GM04503 (cell line): ENCODE data around the gene DIDO1.

Source experiments
- DNase-seq: peaks from one replicate; pipeline ENCODE4 v3.0.0-alpha.2; 2012; ENCODE audit warnings: low read depth

DIDO1 gene

DNA sequence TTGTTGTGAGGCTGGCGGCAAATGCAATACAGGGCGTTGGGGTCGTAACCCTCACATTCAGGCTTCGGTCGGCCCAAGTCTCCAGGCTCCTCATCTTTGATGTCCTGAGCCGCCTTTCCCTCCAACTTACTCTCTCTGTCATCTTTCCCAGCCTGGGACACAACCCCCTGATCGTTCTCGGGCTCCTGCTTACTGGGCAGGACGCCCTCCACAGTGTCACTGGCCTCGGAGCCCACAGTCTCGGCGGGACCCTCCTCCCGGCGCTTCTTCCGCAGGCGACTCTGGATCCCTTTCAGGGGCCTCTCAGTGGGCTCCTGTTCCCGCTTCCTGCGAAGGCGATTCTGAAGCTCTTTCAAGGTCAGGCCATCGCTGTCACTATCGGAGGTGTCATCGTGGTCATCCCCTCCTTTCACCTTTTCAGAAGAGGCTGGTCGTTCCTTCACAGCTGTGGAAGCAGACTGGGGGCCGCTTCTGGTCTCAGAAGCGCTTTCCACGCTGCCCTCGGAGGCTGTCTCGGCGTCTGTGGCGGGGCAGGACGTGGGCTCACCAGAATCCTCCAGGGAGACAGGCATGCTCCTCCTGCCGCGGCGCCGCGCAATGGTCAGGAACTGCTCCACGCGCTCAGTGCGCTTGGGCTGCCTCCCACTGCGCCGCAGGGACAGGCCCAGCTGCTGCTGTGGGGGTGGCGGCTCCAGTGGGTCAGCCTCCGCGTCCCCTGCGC, 15.4 kb downstream of the DIDO1 start:
- DNase-seq: no peak

DNA sequence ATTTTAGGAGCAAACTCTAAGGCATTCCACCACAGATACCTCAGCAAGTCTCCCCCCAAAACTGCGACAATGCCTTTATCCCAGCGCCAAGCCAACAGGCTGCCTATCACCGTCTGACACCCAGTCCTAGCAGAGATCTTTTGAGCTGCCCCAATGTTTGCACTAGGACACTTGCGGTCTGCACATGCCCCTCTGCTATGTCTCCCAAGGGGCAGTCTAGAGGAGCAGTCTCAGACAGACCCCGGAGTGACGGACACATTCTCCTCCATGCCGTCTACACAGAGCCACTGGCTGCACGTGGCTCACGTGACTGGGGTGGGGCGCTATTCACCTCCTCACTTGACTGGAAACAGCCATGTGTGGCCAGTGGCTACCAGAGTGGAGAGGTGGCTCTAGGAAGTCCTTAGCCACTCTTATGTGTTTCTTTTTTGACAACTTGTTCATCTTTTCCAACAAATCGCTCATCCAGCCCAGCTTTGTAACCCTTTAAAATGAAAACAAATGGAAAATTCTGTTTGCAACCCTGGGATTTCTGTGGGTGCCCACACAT, 16.0 kb downstream of the DIDO1 start:
- no peak for DNase-seq

DNA sequence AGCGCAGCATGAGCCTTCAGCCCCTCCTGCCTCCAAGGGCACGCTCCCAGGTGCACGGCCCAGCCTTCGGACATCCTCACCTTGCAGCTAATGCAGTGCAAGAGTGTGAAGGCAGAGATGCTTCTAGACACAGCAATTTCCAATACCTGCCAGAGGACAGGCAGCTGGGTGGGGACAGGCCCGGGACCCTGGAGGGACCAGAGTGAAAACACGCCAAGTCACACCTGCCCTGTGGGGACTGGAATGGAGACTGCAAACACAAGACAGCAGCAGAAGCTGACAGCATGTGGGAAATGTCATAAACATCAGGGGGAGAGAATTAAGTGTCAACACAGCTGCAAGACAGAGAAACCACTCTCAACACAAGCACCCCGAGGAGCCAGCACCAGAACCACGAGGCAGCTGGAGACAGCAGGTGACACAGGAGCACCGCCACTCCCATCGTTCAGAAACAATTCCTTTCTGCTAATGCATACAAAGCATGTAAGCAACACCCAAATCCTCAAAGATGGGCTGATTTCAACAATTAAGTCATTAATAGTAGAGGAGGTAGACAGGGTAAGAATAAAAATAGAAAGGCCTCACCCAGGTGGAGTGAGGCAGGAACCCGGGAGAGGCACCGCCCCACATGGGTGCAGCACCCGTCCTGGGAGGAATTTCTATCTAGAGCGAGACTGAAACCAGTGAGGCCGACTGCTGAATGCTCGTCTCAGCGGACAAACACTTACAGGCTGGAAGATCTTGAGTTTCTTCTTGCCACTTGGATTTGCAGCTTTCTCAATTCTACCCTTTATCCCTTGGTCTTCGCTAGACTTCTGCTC, 17.1 kb downstream of the DIDO1 start:
- no peak for DNase-seq

DNA sequence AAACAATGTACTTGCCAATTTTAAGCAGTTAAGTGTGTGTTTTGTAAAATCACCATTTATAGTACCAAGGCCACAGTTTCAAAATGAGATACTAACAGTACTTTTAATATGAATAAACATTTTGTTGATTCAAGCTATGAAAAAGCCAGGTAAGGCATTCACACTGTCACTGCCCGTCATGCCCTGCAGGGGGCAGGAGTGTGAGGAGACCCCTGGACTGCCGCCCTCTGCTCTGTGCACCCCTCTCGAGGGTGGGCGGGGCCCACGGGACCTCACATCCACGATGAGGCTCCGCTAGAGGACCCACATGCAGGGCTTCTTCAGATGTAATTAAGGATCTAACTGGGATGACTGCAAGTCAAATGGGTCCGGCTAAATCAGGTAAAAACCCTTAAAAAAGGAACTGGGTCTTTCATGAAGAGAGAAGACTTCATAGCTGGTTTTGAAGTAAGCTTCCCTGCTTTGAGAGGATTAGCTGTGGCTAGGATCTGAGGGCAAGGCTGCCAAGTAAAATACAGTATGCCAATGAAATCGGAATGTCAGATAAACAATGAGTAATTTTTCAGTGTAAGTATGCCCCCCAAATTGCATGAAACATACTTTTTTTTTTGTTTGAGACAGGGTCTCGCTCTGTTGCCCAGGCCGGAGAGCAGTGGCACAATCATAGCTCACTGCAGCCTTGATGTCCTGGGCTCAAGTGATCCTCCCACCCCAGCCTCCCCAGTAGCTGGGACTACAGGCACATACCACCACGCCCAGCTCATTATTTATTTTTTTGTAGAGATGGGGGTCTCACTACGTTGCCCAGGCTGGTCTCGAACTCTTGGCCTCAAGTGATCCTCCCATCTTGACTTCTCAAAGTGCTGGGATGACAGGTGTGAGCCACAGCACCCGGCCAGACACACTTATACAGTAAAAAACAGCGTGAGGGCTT, 18.7 kb downstream of the DIDO1 start:
- no peak for DNase-seq

DNA sequence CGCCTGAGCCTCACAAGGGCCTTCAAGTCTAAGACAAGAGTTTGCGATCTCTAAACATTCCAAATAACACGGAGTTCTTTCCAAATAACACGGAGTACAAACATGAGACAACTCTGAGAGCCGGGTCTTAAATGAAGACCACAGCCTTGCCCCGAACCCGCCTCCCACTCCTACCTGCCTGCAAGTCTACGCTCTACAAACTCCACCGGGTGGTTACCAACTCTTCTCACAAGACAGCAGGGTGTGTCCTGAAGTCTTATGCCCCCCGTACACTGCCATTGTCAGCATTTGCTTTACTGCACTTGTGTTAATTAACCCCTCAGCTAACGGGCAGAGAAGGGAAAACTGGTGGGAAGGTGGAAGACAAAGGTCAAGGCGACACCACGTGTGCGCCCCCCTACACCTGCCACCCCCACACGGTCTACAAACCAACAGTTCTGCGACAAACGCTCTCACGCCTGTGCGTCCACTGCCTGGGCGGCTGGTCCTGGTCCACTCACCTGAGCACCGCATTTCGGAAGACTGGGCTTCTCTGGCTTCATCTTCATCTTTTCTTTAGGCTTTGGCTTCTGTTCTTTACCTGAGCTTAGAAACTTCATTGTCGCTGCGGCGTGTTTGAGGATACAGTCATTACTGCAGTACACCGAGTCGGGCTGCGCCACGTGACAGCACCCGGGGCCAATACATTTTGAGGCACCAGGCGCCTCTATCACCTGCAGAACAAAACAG, 19.5 kb downstream of the DIDO1 start:
- no peak for DNase-seq

DNA sequence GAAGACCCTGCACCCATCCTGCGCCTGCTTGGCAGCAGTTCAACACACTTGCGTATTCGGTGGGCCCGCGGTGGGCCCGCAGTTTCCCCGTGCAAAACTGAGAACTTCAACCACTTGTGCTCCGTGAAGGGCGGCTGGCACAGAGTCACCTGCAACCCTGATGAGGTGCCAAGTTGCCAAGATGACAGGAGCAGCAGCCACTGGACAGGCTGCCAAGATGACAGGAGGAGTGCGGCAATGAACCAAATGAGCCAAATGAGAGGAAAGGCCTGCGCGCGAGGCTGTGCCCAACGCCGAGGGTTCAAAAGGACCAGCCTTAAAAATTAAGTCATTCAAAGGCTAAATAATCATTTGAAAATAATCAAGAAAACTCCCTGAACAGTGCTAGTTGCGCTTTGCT, 20.1 kb downstream of the DIDO1 start:
- no peak for DNase-seq

DNA sequence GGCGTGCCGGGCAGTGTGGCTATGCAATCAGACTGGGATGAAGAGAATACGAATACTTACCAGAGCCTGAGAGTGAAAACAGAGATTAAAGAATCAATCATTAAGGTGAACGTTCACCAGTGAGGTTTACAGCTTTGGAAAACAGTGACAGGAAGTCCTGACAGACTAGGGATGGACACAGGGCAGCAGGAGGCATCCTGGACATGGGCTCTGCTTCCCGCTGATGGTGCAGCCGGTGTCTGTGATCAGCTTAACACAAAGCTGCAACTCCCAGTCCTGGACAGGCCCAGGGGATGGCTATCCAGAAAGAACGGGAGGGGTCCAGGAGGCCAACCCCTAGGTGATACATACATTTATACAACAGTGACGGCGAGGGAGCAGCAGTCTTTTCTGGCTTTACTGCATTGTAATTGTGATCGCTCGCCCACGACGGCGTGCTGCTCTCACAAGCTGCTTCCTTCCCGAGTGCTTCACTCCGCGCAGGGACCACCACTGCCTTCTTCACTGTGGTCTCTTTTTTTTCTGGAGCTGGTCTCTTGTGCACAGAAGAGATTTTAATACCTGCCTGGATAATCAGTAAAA, 20.7 kb downstream of the DIDO1 start:
- DNase-seq: no peak

DNA sequence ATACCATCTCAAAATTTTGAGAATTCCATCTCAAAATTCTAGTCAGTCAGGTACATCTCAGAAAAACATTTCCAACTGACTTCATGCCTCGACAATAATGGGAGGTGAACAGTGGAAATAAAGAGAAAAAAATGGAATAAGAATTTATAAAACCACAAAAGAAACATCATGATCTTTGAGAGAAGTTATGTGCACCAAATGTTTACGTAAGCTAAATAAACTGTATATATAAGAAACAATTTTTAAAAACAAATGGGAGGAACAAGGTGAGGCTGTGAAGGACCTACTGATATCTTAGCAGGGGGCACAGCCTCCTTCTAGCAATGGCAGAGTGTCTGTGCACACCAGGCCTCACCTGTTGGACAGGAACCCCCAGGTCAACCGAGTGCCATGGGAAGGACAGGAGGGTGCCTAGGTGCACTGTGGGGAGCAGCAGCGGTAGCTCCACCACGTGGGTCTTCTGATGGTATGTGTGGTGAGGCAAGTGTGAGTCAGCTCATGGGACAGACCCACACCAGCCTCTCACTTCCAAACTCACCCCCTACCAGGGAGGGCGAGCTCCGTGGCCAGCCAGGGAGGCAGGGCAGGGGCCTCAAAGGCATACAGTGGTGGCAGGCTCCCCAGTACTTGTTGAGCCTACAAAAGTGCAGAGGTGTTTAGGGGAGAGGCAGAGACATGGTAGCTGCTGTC, 23.2 kb downstream of the DIDO1 start:
- no peak for DNase-seq

DNA sequence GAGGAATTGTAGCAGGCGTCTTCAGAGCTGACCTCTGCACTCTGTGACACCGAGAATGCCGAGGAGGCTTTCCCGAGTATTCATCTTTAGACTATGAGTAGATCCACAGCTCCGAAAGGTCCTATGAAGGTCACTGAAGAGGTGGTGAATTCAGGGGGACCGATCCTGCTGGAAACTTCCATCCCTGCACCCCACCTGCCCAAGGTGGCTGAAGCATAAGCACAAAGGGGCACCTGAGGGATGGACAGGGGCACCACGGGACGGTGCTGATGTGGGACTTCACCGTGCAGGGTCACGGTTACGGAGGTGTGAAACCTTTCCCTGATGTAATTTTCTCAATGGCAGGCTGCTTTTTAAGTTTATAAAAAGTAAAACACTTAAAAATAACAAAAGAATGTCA, 24.4 kb downstream of the DIDO1 start:
- DNase-seq: no peak

DNA sequence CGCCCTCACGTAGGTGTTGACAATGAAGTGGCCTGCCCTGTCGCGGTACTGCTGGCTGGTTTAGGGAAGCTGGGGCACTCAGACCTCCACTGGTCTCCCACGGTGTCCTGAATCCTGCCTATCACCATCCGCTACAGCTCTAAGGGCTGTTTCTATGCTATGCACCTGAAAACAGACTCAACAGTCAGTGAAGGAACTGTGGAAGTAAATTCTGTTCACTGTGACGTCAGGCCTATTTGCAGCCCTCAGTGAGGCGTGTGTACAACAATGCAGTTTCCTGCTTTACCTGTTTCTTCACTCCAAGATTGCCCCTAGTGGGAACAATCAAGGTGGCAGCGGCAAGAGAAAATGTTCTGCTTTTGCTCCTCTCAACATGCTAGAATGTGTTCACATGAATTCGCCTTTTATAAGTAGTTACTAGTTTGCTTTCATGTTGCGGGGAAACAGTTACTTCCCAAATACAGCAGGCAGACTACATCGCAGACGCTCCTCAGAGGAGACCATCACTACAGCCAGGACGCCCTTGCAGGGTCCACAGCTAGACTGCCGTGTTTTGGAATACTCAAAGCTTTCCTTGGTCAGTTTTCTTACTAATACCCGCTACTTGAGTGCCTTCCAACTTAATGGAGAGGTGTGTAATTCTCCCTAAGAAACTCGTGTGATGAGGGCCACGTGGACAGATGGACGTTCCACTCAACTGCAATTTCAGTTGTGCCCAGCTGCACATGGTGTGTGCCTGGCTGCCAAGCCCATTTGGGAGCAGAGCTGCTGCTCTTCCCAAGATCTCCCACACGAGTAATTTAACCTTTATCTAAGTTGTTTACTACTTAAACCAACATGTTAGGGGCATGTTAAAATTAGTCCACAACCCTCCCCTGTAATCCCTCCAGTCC, 25.4 kb downstream of the DIDO1 start:
- no peak for DNase-seq

DNA sequence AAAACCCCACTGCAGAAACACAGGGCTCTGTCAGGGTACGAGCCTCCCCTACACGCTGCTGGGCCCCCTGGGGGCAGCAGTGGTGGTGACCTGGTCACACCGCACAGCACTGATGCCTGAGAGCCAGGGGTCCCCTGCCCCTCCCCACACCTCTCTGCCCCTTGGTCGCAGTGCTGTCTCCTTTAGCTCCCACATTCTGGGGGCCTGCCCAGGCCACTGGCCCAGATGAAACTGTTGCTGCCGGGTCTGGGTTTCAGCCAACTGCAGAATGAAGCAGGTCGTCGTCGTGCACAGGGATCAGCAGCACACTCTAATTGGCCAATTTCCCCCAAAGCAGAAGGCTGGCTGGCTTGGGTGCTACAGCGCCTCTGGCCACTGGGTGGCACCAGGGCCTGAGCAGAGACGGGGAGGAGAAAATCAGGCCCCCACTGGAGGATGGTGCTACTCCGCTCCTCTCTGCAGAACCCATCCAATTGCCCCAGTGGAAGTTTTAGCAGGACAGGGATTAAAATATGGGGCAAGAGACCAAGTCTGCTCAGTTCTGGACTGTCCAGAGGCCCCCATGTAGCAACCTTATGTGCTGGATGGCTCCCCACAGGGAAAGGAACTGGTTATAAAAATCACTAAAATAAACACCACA, 26.1 kb downstream of the DIDO1 start:
- no peak for DNase-seq

DNA sequence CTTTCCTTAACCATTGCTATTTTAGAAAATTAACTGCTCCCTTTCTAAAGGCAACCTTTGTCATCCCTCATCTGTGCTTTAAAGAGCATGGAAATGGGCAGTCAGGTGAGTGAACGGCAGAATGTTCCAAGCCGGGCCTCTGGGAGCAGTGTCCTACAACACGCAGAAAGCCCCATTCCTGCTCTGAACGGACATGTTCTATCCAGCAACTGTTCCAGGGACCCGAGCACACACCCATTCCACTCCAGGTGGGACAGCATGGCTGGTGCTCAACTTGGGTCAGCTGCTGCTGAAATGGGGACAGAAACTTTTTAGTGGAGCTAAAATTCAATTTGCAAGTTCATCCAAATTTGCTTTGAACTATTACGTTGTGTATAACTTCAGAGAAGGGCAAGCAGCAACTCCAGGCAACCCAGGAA, 26.7 kb downstream of the DIDO1 start:
- no peak for DNase-seq

DNA sequence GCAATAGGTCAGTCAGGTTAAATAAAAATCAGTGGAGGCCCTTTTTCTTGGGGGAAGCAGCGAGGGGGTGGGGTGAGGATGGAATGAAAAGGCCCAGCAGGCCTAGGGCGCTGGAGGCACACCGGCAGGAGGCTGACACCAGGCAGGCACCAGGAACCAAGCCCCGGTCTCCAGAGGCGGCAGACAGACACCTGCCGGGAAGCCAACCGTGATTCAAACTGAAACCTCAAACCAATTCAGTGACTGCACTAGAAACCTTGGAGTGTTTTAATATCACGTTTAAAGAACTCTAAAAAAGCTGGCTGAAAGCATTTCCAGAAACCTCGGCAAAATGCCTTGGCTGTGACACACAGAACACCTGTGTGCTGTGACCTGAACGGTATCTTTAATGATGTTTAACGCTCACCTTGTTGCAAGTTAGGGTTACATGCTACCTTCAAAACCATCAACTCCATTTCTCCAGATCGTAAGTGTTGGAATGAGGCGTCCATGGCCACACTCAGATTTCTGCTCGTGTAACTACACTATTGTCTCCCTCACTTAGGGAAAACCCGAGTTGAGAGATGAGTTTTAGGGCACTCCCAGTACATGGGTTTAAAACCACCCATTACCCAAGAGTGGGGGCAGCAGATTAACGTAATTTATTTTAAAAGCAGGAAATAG, 27.2 kb downstream of the DIDO1 start:
- no peak for DNase-seq

DNA sequence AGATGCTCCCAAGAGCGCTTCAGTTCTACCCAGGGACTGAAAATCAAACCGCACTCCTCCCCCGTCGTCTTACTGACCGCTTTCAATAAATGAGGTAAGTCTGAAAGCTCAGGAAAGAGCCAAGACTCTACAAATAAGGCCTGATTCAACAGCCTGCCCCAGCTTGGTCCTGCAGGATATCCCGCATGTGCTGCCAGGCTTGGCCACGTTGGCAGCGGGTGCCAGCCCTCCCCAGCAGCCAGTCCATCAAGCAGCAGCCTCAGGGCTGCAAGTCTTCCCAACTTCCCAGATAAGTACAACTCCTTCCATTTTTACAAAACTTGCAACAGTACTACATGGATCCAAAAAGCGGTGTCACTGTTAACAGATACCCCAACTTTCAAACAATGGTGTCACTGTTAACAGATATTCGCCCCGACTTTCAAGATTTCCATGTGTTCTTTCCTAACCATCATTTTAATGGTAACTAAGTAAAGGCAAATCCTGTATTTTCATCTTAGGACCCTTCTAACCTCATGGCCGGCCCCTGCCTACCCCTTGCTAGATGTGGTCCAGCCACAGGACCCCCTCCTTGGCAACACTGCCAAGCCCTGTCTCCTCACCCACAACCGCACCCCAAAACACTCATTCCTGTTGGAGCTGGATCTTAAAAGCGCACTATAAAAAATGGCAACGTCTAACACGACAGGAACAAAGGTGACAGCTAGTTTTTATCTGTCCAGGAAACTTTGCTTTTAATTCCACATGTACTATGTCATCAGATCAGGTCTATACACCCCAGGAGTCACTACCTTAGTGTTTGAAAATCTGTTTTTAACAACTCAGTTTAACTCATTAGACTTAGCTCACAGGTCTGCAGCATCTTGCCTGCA, 28.0 kb downstream of the DIDO1 start:
- no peak for DNase-seq

DNA sequence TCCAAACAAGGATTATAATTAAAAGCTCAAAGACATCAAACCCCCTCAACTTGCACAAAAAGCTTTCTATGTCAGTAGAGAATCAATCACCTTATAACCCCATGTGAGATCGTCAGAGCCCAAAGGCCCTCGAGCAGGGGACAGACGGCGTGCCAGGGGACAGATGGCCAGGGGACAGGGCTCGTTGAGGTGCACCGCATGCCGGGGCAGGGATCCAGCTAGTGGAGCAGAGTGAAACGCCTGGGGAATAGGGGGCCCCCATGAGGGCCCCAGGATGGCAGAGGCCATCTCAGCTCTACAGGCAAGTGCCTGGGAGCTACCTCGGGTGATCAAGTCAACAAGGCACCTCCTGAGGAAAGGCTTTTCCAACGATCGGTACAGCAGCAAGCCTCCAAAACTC, 28.6 kb downstream of the DIDO1 start:
- DNase-seq: no peak

DNA sequence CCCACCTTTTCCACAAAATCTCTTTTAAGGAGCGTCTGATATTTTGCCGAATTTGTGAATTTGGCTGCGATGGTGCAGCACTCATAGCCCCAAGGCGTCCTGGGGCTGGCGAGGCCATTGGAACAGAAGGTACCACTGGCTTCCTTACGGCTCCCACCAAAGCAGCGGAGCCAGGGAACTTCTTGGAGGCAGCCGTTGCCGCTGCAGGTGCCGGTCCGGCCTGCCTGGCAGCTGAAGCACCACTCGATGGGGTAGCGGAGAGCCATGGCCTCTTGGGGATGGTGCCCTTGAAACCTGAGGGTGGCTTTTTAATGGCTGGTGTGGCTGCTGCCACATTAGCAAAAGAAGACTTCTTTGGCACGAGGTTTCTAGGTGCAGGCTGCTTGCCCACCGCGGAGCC, 29.8 kb downstream of the DIDO1 start:
- DNase-seq: no peak

DNA sequence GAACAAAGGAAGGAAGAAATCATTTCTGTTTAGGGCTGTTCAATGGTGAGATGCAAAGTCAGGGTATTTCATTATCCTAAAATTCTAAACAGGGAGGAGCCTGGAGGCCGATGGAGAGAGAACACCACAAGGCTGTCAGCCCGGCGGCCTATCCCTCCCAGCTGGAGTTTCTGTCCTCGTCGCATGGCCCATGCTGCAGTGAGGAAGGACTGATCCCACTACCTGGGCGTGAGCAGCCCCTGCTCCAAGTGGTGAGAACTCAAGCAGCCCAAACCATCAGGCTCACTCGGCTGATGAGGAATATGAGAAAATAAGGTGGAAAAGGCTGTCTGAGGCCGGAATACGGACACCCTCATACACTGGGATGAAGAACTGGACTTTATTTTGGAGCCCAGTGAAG, 30.8 kb downstream of the DIDO1 start:
- DNase-seq: no peak
